Gastroesophageal sphincter (tissue), 3 donors: ENCODE measurements around the gene NRP1.

Source experiments
- POLR2A ChIP-seq, 2 donors: fragments of 450-650 bp; IDR thresholded peaks; one replicate each; pipeline ENCODE4 v1.6.1; 2017; ENCODE audit warnings: antibody characterized with exemption in 2 of 2, mild to moderate bottlenecking in 2 of 2, moderate library complexity in 1 of 2
- TF ChIP-seq, protein P1 (sequence below), 4 experiments: fragments of 200-600 bp in 2 of 4; fragments of 450-650 bp in 2 of 4; sonication (generic) in 1 of 4; IDR thresholded peaks; one replicate each; pipeline ENCODE4 v1.5.1; 2017 to 2019; ENCODE audit warnings: antibody characterized with exemption in 4 of 4, mild to moderate bottlenecking in 2 of 4, moderate library complexity in 2 of 4

DNA sequence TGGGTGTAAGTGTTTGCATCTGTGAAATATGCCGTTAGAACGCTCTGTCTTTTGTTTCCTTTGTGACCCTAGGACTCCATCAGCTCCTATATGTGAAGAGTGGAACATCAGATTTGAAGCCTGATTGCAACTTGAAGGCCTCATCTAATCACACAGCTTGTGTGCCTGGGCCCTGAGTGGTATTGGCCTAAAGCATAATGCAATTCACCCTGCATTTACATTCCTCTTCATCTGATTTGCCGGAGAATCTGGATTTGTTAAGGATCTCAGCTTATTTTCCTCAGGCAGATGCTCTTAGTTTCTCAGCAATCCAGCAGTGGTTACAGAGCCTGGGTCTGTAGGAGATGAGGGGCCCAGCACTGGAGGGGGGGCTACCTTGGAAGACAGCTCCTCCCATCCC, 193.2 kb downstream of the NRP1 start:
- TF ChIP-seq, protein P1, sequence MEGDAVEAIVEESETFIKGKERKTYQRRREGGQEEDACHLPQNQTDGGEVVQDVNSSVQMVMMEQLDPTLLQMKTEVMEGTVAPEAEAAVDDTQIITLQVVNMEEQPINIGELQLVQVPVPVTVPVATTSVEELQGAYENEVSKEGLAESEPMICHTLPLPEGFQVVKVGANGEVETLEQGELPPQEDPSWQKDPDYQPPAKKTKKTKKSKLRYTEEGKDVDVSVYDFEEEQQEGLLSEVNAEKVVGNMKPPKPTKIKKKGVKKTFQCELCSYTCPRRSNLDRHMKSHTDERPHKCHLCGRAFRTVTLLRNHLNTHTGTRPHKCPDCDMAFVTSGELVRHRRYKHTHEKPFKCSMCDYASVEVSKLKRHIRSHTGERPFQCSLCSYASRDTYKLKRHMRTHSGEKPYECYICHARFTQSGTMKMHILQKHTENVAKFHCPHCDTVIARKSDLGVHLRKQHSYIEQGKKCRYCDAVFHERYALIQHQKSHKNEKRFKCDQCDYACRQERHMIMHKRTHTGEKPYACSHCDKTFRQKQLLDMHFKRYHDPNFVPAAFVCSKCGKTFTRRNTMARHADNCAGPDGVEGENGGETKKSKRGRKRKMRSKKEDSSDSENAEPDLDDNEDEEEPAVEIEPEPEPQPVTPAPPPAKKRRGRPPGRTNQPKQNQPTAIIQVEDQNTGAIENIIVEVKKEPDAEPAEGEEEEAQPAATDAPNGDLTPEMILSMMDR (IDR thresholded peaks at IDR 0.05), result no peak
- no peak for TF ChIP-seq POLR2A (IDR thresholded peaks at IDR 0.05)
